SK-N-SH (cell line): ENCODE results near the gene TRRAP. TPM values are rescaled to one million over a fixed set of nuclear protein-coding genes. Genes with fewer than 3 reads are reported as not detected.

Source experiments
- CTCF ChIA-PET: fragments of 300-600, 350-600 bp; formaldehyde crosslinking; extraction: SDS; loops from one replicate; lab custom pipeline; 2021; lab: Yijun Ruan, JAX
- POLR2A ChIA-PET: fragments of 350-600 bp; sonication (Branson Sonifier 250); formaldehyde crosslinking; extraction: SDS; loops from one replicate; lab custom pipeline; 2020; ENCODE audit warnings: antibody characterized with exemption, inconsistent platforms; lab: Yijun Ruan, JAX
- DNase-seq: peaks from one replicate; pipeline ENCODE4 v3.0.0; 2012
- H2AFZ ChIP-seq: fragments of 200-600 bp; sonication (generic); 2 replicates; pipeline ENCODE4 v1.8.1; 2016; ENCODE audit warnings: antibody characterized with exemption, mild to moderate bottlenecking, low read depth
- H3F3A ChIP-seq: fragments of 200-600 bp; sonication (generic); replicated peaks from 2 replicates; pipeline ENCODE3; 2016; ENCODE audit warnings: antibody characterized with exemption, mild to moderate bottlenecking; ENCODE audit not compliant: insufficient read depth
- H3K27ac ChIP-seq, 2 experiments: fragments of 200-500 bp in 1 of 2; fragments of 200-600 bp in 1 of 2; sonication (Bioruptor generic) in 1 of 2; sonication (generic), shearing (Covaris generic) in 1 of 2; 2 replicates each; pipeline versions ENCODE4 v1.5.1 to v1.6.1; 2014 to 2016; ENCODE audit warnings: low read depth in 2 of 2, inconsistent platforms in 1 of 2, low read length in 1 of 2, mild to moderate bottlenecking in 1 of 2, mixed read lengths in 1 of 2
- H3K27me3 ChIP-seq: fragments of 200-600 bp; sonication (generic), shearing (Covaris generic); 2 replicates; pipeline ENCODE4 v1.6.1; 2016; ENCODE audit warnings: mixed run types; ENCODE audit not compliant: insufficient read depth
- H3K36me3 ChIP-seq, 2 experiments: fragments of 200-500 bp in 1 of 2; fragments of 200-600 bp in 1 of 2; sonication (Bioruptor generic) in 1 of 2; sonication (generic) in 1 of 2; replicated peaks in 1 of 2; 2 replicates each; pipeline versions ENCODE3 to v1.5.1; 2014 to 2016; ENCODE audit warnings: low read length in 1 of 2, mild to moderate bottlenecking in 1 of 2; ENCODE audit not compliant: insufficient read depth in 2 of 2, control insufficient read depth in 1 of 2
- H3K4me1 ChIP-seq, 2 experiments: fragments of 200-500 bp in 1 of 2; fragments of 200-600 bp in 1 of 2; sonication (Bioruptor generic) in 1 of 2; sonication (generic), shearing (Covaris generic) in 1 of 2; 2 replicates each; pipeline versions ENCODE4 v1.5.1 to v1.6.1; 2014 to 2016; ENCODE audit warnings: low read depth in 1 of 2, low read length in 1 of 2, mixed run types in 1 of 2; ENCODE audit not compliant: insufficient read depth in 2 of 2, control insufficient read depth in 1 of 2
- H3K4me2 ChIP-seq: fragments of 200-600 bp; sonication (generic), shearing (Covaris generic); 2 replicates; pipeline ENCODE4 v1.6.1; 2017; ENCODE audit warnings: mixed run types
- H3K4me3 ChIP-seq, 2 experiments: fragments of 200-500 bp in 1 of 2; fragments of 200-600 bp in 1 of 2; sonication (Bioruptor generic) in 1 of 2; sonication (generic), shearing (Covaris generic) in 1 of 2; 2 replicates each; pipeline versions ENCODE4 v1.5.1 to v1.8.1; 2014 to 2016; ENCODE audit warnings: low read depth in 2 of 2, inconsistent platforms in 1 of 2, low read length in 1 of 2, mild to moderate bottlenecking in 1 of 2, mixed read lengths in 1 of 2, moderate library complexity in 1 of 2
- H3K79me2 ChIP-seq: fragments of 200-600 bp; sonication (generic); 2 replicates; pipeline ENCODE4 v1.8.1; 2017; ENCODE audit warnings: mild to moderate bottlenecking; ENCODE audit not compliant: insufficient read depth
- H3K9ac ChIP-seq: fragments of 200-600 bp; sonication (generic); 2 replicates; pipeline ENCODE4 v1.6.1; 2017; ENCODE audit warnings: mixed run types
- H3K9me2 ChIP-seq: fragments of 200-600 bp; sonication (generic); 2 replicates; pipeline ENCODE4 v1.6.1; 2017; ENCODE audit warnings: mixed run types
- H3K9me3 ChIP-seq: fragments of 200-600 bp; sonication (generic); 2 replicates; pipeline ENCODE4 v1.6.1; 2017; ENCODE audit warnings: mixed run types, mild to moderate bottlenecking, moderate library complexity
- H4K20me1 ChIP-seq: fragments of 200-600 bp; sonication (generic); 2 replicates; pipeline ENCODE4 v1.6.1; 2017; ENCODE audit warnings: mild to moderate bottlenecking, mixed run types; ENCODE audit not compliant: insufficient read depth
- CTCF ChIP-seq: fragments of 200-600 bp; sonication (generic); IDR thresholded peaks from 2 replicates; pipeline ENCODE4 v1.6.1; 2017; ENCODE audit warnings: antibody characterized with exemption, mild to moderate bottlenecking, moderate library complexity
- ELF1 ChIP-seq: IDR thresholded peaks from 2 replicates; pipeline ENCODE4 v1.4.0; 2012
- EZH2phosphoT487 ChIP-seq: fragments of 200-600 bp; sonication (generic); IDR thresholded peaks from 2 replicates; pipeline ENCODE4 v1.6.1; 2017; ENCODE audit warnings: low read depth, mixed run types, mild to moderate bottlenecking, antibody characterized with exemption, moderate library complexity, borderline replicate concordance
- GABPA ChIP-seq: IDR thresholded peaks from 2 replicates; pipeline ENCODE4 v1.4.0; 2012; ENCODE audit warnings: low read depth, mild to moderate bottlenecking
- MXI1 ChIP-seq: IDR thresholded peaks from 2 replicates; pipeline ENCODE4 v1.6.1; 2012; ENCODE audit warnings: mild to moderate bottlenecking, low read depth, low read length, improper control_type of control experiment
- POLR2AphosphoS5 ChIP-seq: IDR thresholded peaks from 2 replicates; pipeline ENCODE4 v1.6.1; 2012; ENCODE audit warnings: low read depth, low read length
- RXRA ChIP-seq: IDR thresholded peaks from 2 replicates; pipeline ENCODE4 v1.4.0; 2012; ENCODE audit warnings: low read depth, mild to moderate bottlenecking, borderline replicate concordance
- SIN3A ChIP-seq: IDR thresholded peaks from 2 replicates; pipeline ENCODE4 v1.6.1; 2012; ENCODE audit warnings: low read depth, mild to moderate bottlenecking, low read length, moderate library complexity, borderline replicate concordance
- TCF12 ChIP-seq: IDR thresholded peaks from 2 replicates; pipeline ENCODE4 v1.4.0; 2012
- ZBTB33 ChIP-seq: IDR thresholded peaks from 2 replicates; pipeline ENCODE4 v1.4.0; 2012; ENCODE audit warnings: low read depth, borderline replicate concordance
- WGBS: methylation state at CpG from one replicate; pipeline ENCODE4 v1.1.6; 2017; ENCODE audit warnings: low lambda C conversion rate; 5-methylcytosine and 5-hydroxymethylcytosine counted together
- polyA plus RNA-seq, 3 experiments: library from polyadenylated mRNA; depleted of rRNA; stranded (reverse); fragments of >200 nt; gene quantifications; 2 replicates each; pipeline ENCODE4 v1.2.3, GENCODE V29; 2012

The TRRAP gene
- polyA plus RNA-seq, 1 of the 3 experiments (the other 2 are of a cell fraction): 24.9 TPM

GRCh38 chr7:99012722-99013121 is 134.4 kb downstream of the TRRAP start:
- DNase-seq: no peak
- no peaks in the 10 kb centered on the region for H3K9me3 ChIP-seq
- H3K9me2 ChIP-seq: no peaks in the 10 kb centered on the region
- POLR2A ChIA-PET: no interaction called here
- no peak overlapping the region for H3K4me3 ChIP-seq
- CTCF ChIA-PET: interaction anchor here (0.6 to 1.8 kb wide), 4 partner anchors 10 to 134 kb away, joined by 3 to 5 read pairs (median 3); partner anchors contain the start of gene TRRAP
- no peak overlapping the region for H2AFZ ChIP-seq
- no peak overlapping the region for H3K4me2 ChIP-seq
- no peak overlapping the region for H3K9ac ChIP-seq
- H3K27me3 ChIP-seq: no peaks in the 10 kb centered on the region
- no peaks in the 10 kb centered on the region for H3K4me1 ChIP-seq
- H3K36me3 ChIP-seq: peaks cover 76 to 83% of the 10 kb centered on the region in 2 experiments
- H3K27ac ChIP-seq: no peak overlapping the region
- no peak for TF ChIP-seq CTCF
- TF ChIP-seq ZBTB33: no peak
- no peak for TF ChIP-seq EZH2phosphoT487
- no peaks in the 10 kb centered on the region for H4K20me1 ChIP-seq
- 92% methylated on average over 13 of the region's 13 CpGs for WGBS
- peaks cover 11% of the 10 kb centered on the region; the same call in 1 of the 2 replicates for H3K79me2 ChIP-seq
- peaks cover 7% of the 10 kb centered on the region for H3F3A ChIP-seq

- peaks cover 74 to 82% of the 10 kb centered on the region in 2 experiments for H3K36me3 ChIP-seq
- POLR2A ChIA-PET: interaction anchor here (0.6 kb wide), 1 partner anchor 17 kb away, joined by 3 read pairs; no protein-coding TSS in a partner anchor
Measured at GRCh38 chr7:99013266-99014112, 135.2 kb downstream of the TRRAP start.

More at GRCh38 chr7:99013266-99014112, 135.2 kb downstream of the TRRAP start:
- H3K27ac ChIP-seq: no peak overlapping the region
- no peaks in the 10 kb centered on the region for H3K9me3 ChIP-seq
- no peak overlapping the region for H3K4me3 ChIP-seq
- H2AFZ ChIP-seq: no peak overlapping the region
- H3K9me2 ChIP-seq: no peaks in the 10 kb centered on the region
- H3K27me3 ChIP-seq: no peaks in the 10 kb centered on the region
- no peak for TF ChIP-seq POLR2AphosphoS5
- no peak for TF ChIP-seq TCF12
- no peak for TF ChIP-seq MXI1
- TF ChIP-seq SIN3A: no peak
- TF ChIP-seq GABPA: no peak
- no peak for TF ChIP-seq CTCF
- no peak for TF ChIP-seq RXRA
- TF ChIP-seq ELF1: no peak
- peaks cover 7% of the 10 kb centered on the region for H3F3A ChIP-seq
- no peaks in the 10 kb centered on the region for H4K20me1 ChIP-seq
- CTCF ChIA-PET: interaction anchor here (0.6 to 1.8 kb wide), 4 partner anchors 10 to 135 kb away, joined by 3 to 7 read pairs (median 4); partner anchors contain the start of gene TRRAP
- DNase-seq: no peak
- WGBS: 94% methylated on average over 21 of the region's 25 CpGs
- no peak overlapping the region for H3K4me2 ChIP-seq
- no peak overlapping the region for H3K9ac ChIP-seq
- peaks cover 11% of the 10 kb centered on the region; the same call in 1 of the 2 replicates for H3K79me2 ChIP-seq
- H3K4me1 ChIP-seq: no peaks in the 10 kb centered on the region
